ENCODE measurements around the gene TMEM196. TPM values are rescaled to one million over a fixed set of nuclear protein-coding genes. Genes with fewer than 3 reads are reported as not detected.

TMEM196 gene
- total and polyA plus RNA-seq, 2 experiments from 2014 or later, result 0.11 TPM; not detected in 1

- no peak overlapping the region for H3K4me3 Mint-ChIP-seq
- Histone ChIP-seq H3K4me3 (no peak overlapping the region), H3K4me1 (ENCODE audit: insufficient read depth) (no peaks in the 10 kb centered on the region), H3K27ac (ENCODE audit: low read depth) (no peak overlapping the region), H3K36me3 (ENCODE audit: insufficient read depth) (no peaks in the 10 kb centered on the region), H3K9me2 (ENCODE audit: insufficient read depth) (no peaks in the 10 kb centered on the region), H2AFZ (no peak overlapping the region), H3K27me3 (ENCODE audit: insufficient read depth) (no peaks in the 10 kb centered on the region), H4K20me1 (replicated peaks; ENCODE audit: insufficient read depth) (no peaks in the 10 kb centered on the region), H3K79me2 (replicated peaks; ENCODE audit: insufficient read depth) (no peaks in the 10 kb centered on the region), H3F3A (replicated peaks; ENCODE audit: low read depth) (no peaks in the 10 kb centered on the region), H3K4me2 (no peak overlapping the region)
- no peaks in the 10 kb centered on the region; the same call in 2 of the 3 replicates for H3K9me3 Mint-ChIP-seq
- no peak overlapping the region for H3K27ac Mint-ChIP-seq
- ATAC-seq, result no peak
- H3K4me1 Mint-ChIP-seq, result no peaks in the 10 kb centered on the region
- TF ChIP-seq ZNF114 (CRISPR knock-in tag; IDR thresholded peaks at IDR 0.05) (no peak), REST (IDR thresholded peaks at IDR 0.05; ENCODE audit: unreplicated experiment) (no peak), ZNF331 (CRISPR knock-in tag; IDR thresholded peaks at IDR 0.05; ENCODE audit: low read depth) (no peak)
- no peaks in the 10 kb centered on the region for H3K36me3 Mint-ChIP-seq (ENCODE audit: low read depth)
- H3K27me3 Mint-ChIP-seq (ENCODE audit: insufficient read depth, low read depth, poor library complexity), result no peaks in the 10 kb centered on the region
- no peak for DNase-seq (ENCODE audit: low spot score)
Measured at GRCh38 chr7:19681596-19681995, 91.8 kb downstream of the TMEM196 start.

- Histone ChIP-seq H3K27ac (ENCODE audit: low read depth) (no peak overlapping the region), H3K9me2 (ENCODE audit: insufficient read depth) (no peaks in the 10 kb centered on the region)
- DNase-seq (ENCODE audit: low spot score), result no peak
Measured at GRCh38 chr7:19677180-19677579, 96.2 kb downstream of the TMEM196 start.

More at GRCh38 chr7:19677180-19677579, 96.2 kb downstream of the TMEM196 start:
- no peaks in the 10 kb centered on the region for H3K36me3 ChIP-seq (ENCODE audit: insufficient read depth)
- H3K4me1 ChIP-seq (ENCODE audit: insufficient read depth), result no peaks in the 10 kb centered on the region
- H3F3A ChIP-seq (replicated peaks; ENCODE audit: low read depth), result no peaks in the 10 kb centered on the region
- no peaks in the 10 kb centered on the region for H4K20me1 ChIP-seq (replicated peaks; ENCODE audit: insufficient read depth)
- ATAC-seq, result no peak
- H3K4me1 Mint-ChIP-seq, result no peaks in the 10 kb centered on the region
- H3K27me3 Mint-ChIP-seq (ENCODE audit: insufficient read depth, low read depth, poor library complexity), result no peaks in the 10 kb centered on the region
- H3K27ac Mint-ChIP-seq, result no peak overlapping the region
- TF ChIP-seq ZNF331 (CRISPR knock-in tag; IDR thresholded peaks at IDR 0.05; ENCODE audit: low read depth) (no peak), POLR2AphosphoS5 (IDR thresholded peaks at IDR 0.05; ENCODE audit: low read depth) (no peak), CREB1 (CRISPR knock-in tag; IDR thresholded peaks at IDR 0.05; ENCODE audit: low read depth) (no peak), NANOG (IDR thresholded peaks at IDR 0.05; ENCODE audit: borderline replicate concordance) (no peak), JUNB (IDR thresholded peaks at IDR 0.05; ENCODE audit: unreplicated experiment) (no peak), REST (IDR thresholded peaks at IDR 0.05; ENCODE audit: unreplicated experiment) (no peak), ETS1 (IDR thresholded peaks at IDR 0.05) (no peak)
- H3K27me3 ChIP-seq (ENCODE audit: insufficient read depth), result no peaks in the 10 kb centered on the region
- no peak overlapping the region for H2AFZ ChIP-seq
- no peaks in the 10 kb centered on the region for H3K9me3 Mint-ChIP-seq
- H3K79me2 ChIP-seq (replicated peaks; ENCODE audit: insufficient read depth), result no peaks in the 10 kb centered on the region
- H3K36me3 Mint-ChIP-seq (ENCODE audit: low read depth), result no peaks in the 10 kb centered on the region
- no peak overlapping the region for H3K4me2 ChIP-seq
- H3K4me3 ChIP-seq, result no peak overlapping the region
- no peak overlapping the region for H3K4me3 Mint-ChIP-seq

Measured in GM23338 (cell line).